ENCODE data around the gene FEV. TPM values are rescaled to one million over a fixed set of nuclear protein-coding genes. Genes with fewer than 3 reads are reported as not detected.
A peak's percentile ranks its signal among the peaks of the same experiment; 100 is the strongest.

Gene FEV
- total RNA-seq, 4 donors from 2014 or later: not detected

Small RNAs within 50 kb of the gene (small RNA-seq; reads per million reads assigned to genes)
- gene MIR375: 5.7 reads per million, percentile 85 among the genes with 10 or more reads in this experiment

Other genes starting within 250 kb of the FEV start
- gene CYP27A1, start 203.0 kb downstream of the FEV start, total RNA-seq: 10 to 100 TPM; 57.6 to 92.4 (median 78.9) TPM
- gene PRKAG3, start 153.4 kb downstream of the FEV start, total RNA-seq: not detected
- gene WNT6, start 125.4 kb downstream of the FEV start, total RNA-seq: 10 to 100 TPM; 26.1 to 81.5 (median 48.2) TPM
- gene WNT10A, start 104.3 kb downstream of the FEV start, total RNA-seq: 1 to 10 TPM in 1 of 4 donors, under 1 TPM in 2, not detected in 1; 0.21 to 1.3 (median 0.39) TPM
- not detected for gene CDK5R2, start 25.5 kb downstream of the FEV start, total RNA-seq
- not detected for gene CRYBA2, start 8.2 kb upstream of the FEV start, total RNA-seq
- gene CFAP65, start 56.3 kb upstream of the FEV start, total RNA-seq: not detected
- under 1 TPM in 1 of 4 donors, not detected in 3; 0.63 TPM for gene IHH, start 75.7 kb upstream of the FEV start, total RNA-seq
- gene NHEJ1, start 175.6 kb upstream of the FEV start, total RNA-seq: 10 to 100 TPM; 12.9 to 27.4 (median 17.6) TPM
- under 1 TPM in 3 of 4 donors, not detected in 1; 0.21 to 0.98 (median 0.30) TPM for gene SLC23A3, start 184.8 kb upstream of the FEV start, total RNA-seq
- 10 to 100 TPM; 38.8 to 51.3 (median 49.4) TPM for gene CNPPD1, start 191.7 kb upstream of the FEV start, total RNA-seq
- 10 to 100 TPM; 45.8 to 59.4 (median 54.3) TPM for gene RETREG2, start 193.1 kb upstream of the FEV start, total RNA-seq
- gene ZFAND2B, start 221.6 kb upstream of the FEV start, total RNA-seq: 10 to 100 TPM; 30.3 to 58.8 (median 50.5) TPM
- 10 to 100 TPM; 22.7 to 43.2 (median 36.1) TPM for gene ABCB6, start 233.8 kb upstream of the FEV start, total RNA-seq
- gene ATG9A, start 244.5 kb upstream of the FEV start, total RNA-seq: 10 to 100 TPM; 23.4 to 40.0 (median 30.5) TPM
- gene ANKZF1, start 244.6 kb upstream of the FEV start, total RNA-seq: 100 to 1,000 TPM in 2 of 4 donors, 10 to 100 TPM in 2; 84.5 to 106 (median 97.6) TPM